HepG2 (cell line): ENCODE data around the gene FAM20A. TPM values are rescaled to one million over a fixed set of nuclear protein-coding genes. Genes with fewer than 3 reads are reported as not detected.

Experiments used
- CBX1 ChIP-seq: IDR thresholded peaks from one replicate; pipeline ENCODE4 v1.6.1; 2016; ENCODE audit warnings: antibody characterized with exemption, low read depth
- CREM ChIP-seq, 2 experiments: sonication (generic) in 1 of 2; formaldehyde crosslinking in 1 of 2; IDR thresholded peaks; 2 replicates each; pipeline versions ENCODE4 v1.4.0 to v1.6.1; 2016 to 2020; ENCODE audit warnings: antibody characterized with exemption in 1 of 2, mild to moderate bottlenecking in 1 of 2, missing genetic modification reagents in 1 of 2
- GATA4 ChIP-seq: sonication (generic); IDR thresholded peaks from 2 replicates; pipeline ENCODE4 v1.6.1; 2016; ENCODE audit warnings: antibody characterized with exemption, low read depth, borderline replicate concordance
- HIVEP1 ChIP-seq: sonication (generic); formaldehyde crosslinking; IDR thresholded peaks from 2 replicates; pipeline ENCODE4 v1.4.0; 2020; ENCODE audit warnings: mild to moderate bottlenecking, missing genetic modification reagents
- MIXL1 ChIP-seq: IDR thresholded peaks from 2 replicates; pipeline ENCODE4 v1.6.1; 2016
- MZF1 ChIP-seq: sonication (generic); formaldehyde crosslinking; IDR thresholded peaks from 2 replicates; pipeline ENCODE4 v1.8.1; 2023; ENCODE audit warnings: mild to moderate bottlenecking, missing genetic modification reagents, borderline replicate concordance
- RBFOX2 ChIP-seq: fragments of 200-400 bp; formaldehyde crosslinking; IDR thresholded peaks from 2 replicates; pipeline ENCODE4 v1.6.1; 2017; ENCODE audit warnings: low read depth, mild to moderate bottlenecking, low read length
- RNF2 ChIP-seq: fragments of 450-650 bp; conservative IDR thresholded peaks from 2 replicates; pipeline ENCODE4 v1.6.1; 2016; ENCODE audit warnings: low read depth
- SOX6 ChIP-seq, 2 experiments: fragments of 450-650 bp in 1 of 2; sonication (generic) in 1 of 2; formaldehyde crosslinking in 1 of 2; IDR thresholded peaks; 2 replicates each; pipeline versions ENCODE4 v1.4.0 to v1.6.1; 2017 to 2020; ENCODE audit warnings: antibody characterized with exemption in 1 of 2, mild to moderate bottlenecking in 1 of 2, missing genetic modification reagents in 1 of 2
- SYNCRIP ChIP-seq: fragments of 200-400 bp; formaldehyde crosslinking; IDR thresholded peaks from 2 replicates; pipeline ENCODE4 v1.6.1; 2018; ENCODE audit warnings: mild to moderate bottlenecking, low read depth, low read length; ENCODE audit not compliant: insufficient read depth
- TAF1 ChIP-seq: sonication (generic); formaldehyde crosslinking; IDR thresholded peaks from 2 replicates; pipeline ENCODE4 v1.4.0; 2020; ENCODE audit warnings: missing genetic modification reagents
- TCF7 ChIP-seq: sonication (generic); IDR thresholded peaks from 2 replicates; pipeline ENCODE4 v1.6.1; 2016; ENCODE audit warnings: antibody characterized with exemption, low read depth
- ZNF225 ChIP-seq: sonication (generic); formaldehyde crosslinking; IDR thresholded peaks from 2 replicates; pipeline ENCODE4 v1.4.0; 2020; ENCODE audit warnings: mild to moderate bottlenecking, missing genetic modification reagents
- ZNF24 ChIP-seq: fragments of 450-650 bp; IDR thresholded peaks from 2 replicates; pipeline ENCODE4 v1.6.1; 2017; ENCODE audit warnings: antibody characterized with exemption, mild to moderate bottlenecking
- ZNF33A ChIP-seq: sonication (generic); formaldehyde crosslinking; IDR thresholded peaks from 2 replicates; pipeline ENCODE4 v1.5.1; 2020; ENCODE audit warnings: missing genetic modification reagents, mild to moderate bottlenecking, moderate library complexity, borderline replicate concordance
- ZNF350 ChIP-seq: sonication (generic); formaldehyde crosslinking; IDR thresholded peaks from 2 replicates; pipeline ENCODE4 v1.4.0; 2020; ENCODE audit warnings: mild to moderate bottlenecking, low read depth, missing genetic modification reagents, borderline replicate concordance
- ZNF543 ChIP-seq: sonication (generic); formaldehyde crosslinking; IDR thresholded peaks from 2 replicates; pipeline ENCODE4 v1.4.0; 2020; ENCODE audit warnings: mild to moderate bottlenecking, missing genetic modification reagents
- polyA plus RNA-seq, 8 experiments: library from polyadenylated mRNA; depleted of rRNA in 3 of 8; stranded (reverse) in 7 of 8; unstranded in 1 of 8; fragments of >200 nt; fragmentation: Illumina TruSeq in 4 of 8; extraction: Trizol in 4 of 8; gene quantifications; 2 replicates each; pipeline versions ENCODE4 v1.2.1 to v1.2.3, GENCODE V29; 2011 to 2016; ENCODE audit warnings: low read depth in 4 of 8, missing spikeins in 1 of 8, mixed read lengths in 1 of 8; ENCODE audit not compliant: insufficient read depth in 1 of 8
- total RNA-seq, 5 experiments: library from RNA; depleted of rRNA; stranded (reverse); fragments of >200 nt; fragmentation: Illumina TruSeq; extraction: Trizol; gene quantifications; 2 replicates each; pipeline ENCODE4 v1.2.3, GENCODE V29; 2016; ENCODE audit warnings: low read depth in 1 of 5
- TF ChIP-seq, protein P1 (sequence below): sonication (generic); formaldehyde crosslinking; IDR thresholded peaks from 2 replicates; pipeline ENCODE4 v1.4.0; 2020; ENCODE audit warnings: missing genetic modification reagents
- TF ChIP-seq, protein P2 (sequence below): sonication (generic); formaldehyde crosslinking; IDR thresholded peaks from 2 replicates; pipeline ENCODE4 v1.4.0; 2020; ENCODE audit warnings: mild to moderate bottlenecking, missing genetic modification reagents
- TF ChIP-seq, protein P3 (sequence below): sonication (generic); formaldehyde crosslinking; IDR thresholded peaks from 2 replicates; pipeline ENCODE4 v1.4.0; 2020; ENCODE audit warnings: mild to moderate bottlenecking, missing genetic modification reagents
- TF ChIP-seq, protein P4 (sequence below): sonication (generic); formaldehyde crosslinking; IDR thresholded peaks from 2 replicates; pipeline ENCODE4 v1.4.0; 2020; ENCODE audit warnings: missing genetic modification reagents
- TF ChIP-seq, protein P5 (sequence below): sonication (generic); formaldehyde crosslinking; conservative IDR thresholded peaks from 2 replicates; pipeline ENCODE4 v1.4.0; 2020; ENCODE audit warnings: missing genetic modification reagents
- TF ChIP-seq, protein P6 (sequence below): sonication (generic); formaldehyde crosslinking; IDR thresholded peaks from 2 replicates; pipeline ENCODE4 v1.8.0; 2022; ENCODE audit warnings: mild to moderate bottlenecking, missing genetic modification reagents, borderline replicate concordance

The FAM20A gene
- total and polyA plus RNA-seq, 2 of the 13 experiments (the other 11 are each of a cell fraction or from before 2014, with no cell fraction given), result 9.3 to 20.7 TPM

DNA sequence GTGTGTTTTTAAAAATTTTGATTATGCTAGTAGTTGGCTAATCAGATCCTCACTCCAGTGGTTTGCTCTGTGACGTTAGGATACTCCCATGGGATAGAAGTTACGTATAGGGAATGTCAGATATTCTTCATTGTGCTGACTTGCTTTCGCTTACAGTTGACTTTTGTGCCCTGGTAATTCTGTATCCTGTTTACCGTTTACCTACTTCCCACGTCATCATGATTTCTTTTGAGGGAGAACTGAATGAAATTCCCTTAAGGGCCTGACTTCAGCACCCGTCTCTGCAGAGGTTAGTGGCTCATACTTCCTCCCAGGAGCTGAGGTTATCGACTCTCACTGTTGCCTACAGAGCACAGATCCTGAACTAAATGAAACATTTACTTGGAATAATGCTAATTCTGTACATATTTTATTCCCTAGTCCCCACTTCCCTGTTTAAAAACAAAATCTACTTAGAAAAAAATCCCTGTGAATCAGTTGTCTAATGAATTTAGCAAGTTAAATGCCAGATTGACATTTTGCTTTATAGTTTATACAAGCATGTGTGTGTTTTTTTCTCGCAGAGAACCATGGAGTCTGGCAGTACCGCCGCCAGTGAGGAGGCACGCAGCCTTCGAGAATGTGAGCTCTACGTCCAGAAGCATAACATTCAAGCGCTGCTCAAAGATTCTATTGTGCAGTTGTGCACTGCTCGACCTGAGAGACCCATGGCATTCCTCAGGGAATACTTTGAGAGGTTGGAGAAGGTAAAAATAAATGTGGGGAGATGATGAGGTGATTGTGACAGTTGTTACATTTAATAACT lies 86.1 kb downstream of the FAM20A start (continued):
- TF ChIP-seq, protein P1, sequence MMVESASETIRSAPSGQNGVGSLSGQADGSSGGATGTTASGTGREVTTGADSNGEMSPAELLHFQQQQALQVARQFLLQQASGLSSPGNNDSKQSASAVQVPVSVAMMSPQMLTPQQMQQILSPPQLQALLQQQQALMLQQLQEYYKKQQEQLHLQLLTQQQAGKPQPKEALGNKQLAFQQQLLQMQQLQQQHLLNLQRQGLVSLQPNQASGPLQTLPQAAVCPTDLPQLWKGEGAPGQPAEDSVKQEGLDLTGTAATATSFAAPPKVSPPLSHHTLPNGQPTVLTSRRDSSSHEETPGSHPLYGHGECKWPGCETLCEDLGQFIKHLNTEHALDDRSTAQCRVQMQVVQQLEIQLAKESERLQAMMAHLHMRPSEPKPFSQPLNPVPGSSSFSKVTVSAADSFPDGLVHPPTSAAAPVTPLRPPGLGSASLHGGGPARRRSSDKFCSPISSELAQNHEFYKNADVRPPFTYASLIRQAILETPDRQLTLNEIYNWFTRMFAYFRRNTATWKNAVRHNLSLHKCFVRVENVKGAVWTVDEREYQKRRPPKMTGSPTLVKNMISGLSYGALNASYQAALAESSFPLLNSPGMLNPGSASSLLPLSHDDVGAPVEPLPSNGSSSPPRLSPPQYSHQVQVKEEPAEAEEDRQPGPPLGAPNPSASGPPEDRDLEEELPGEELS (CRISPR knock-in tag), result peak; percentile 44; the same call in 1 of the 2 replicates
- TF ChIP-seq GATA4, result no peak
- TF ChIP-seq MZF1 (CRISPR knock-in tag), result no peak
- TF ChIP-seq, protein P2, sequence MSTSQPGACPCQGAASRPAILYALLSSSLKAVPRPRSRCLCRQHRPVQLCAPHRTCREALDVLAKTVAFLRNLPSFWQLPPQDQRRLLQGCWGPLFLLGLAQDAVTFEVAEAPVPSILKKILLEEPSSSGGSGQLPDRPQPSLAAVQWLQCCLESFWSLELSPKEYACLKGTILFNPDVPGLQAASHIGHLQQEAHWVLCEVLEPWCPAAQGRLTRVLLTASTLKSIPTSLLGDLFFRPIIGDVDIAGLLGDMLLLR (CRISPR knock-in tag), result no peak
- no peak for TF ChIP-seq RBFOX2
- TF ChIP-seq SYNCRIP, result no peak
- TF ChIP-seq MIXL1 (CRISPR knock-in tag), result no peak
- TF ChIP-seq ZNF543 (CRISPR knock-in tag), result no peak
- TF ChIP-seq HIVEP1 (CRISPR knock-in tag), result no peak
- no peak for TF ChIP-seq SOX6 (IDR thresholded peaks at IDR 0.05)
- no peak for TF ChIP-seq SOX6 (CRISPR knock-in tag; IDR thresholded peaks at IDR 0.05)
- peak; percentile 61; the same call in 1 of the 2 replicates for TF ChIP-seq CREM (IDR thresholded peaks at IDR 0.05)
- TF ChIP-seq CREM (CRISPR knock-in tag; IDR thresholded peaks at IDR 0.05), result no peak
- peak; percentile 13; the same call in 1 of the 2 replicates for TF ChIP-seq TAF1 (CRISPR knock-in tag)
- no peak for TF ChIP-seq ZNF24
- TF ChIP-seq ZNF225 (CRISPR knock-in tag), result no peak
- TF ChIP-seq, protein P3, sequence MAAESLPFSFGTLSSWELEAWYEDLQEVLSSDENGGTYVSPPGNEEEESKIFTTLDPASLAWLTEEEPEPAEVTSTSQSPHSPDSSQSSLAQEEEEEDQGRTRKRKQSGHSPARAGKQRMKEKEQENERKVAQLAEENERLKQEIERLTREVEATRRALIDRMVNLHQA (CRISPR knock-in tag), result no peak
- TF ChIP-seq, protein P4, sequence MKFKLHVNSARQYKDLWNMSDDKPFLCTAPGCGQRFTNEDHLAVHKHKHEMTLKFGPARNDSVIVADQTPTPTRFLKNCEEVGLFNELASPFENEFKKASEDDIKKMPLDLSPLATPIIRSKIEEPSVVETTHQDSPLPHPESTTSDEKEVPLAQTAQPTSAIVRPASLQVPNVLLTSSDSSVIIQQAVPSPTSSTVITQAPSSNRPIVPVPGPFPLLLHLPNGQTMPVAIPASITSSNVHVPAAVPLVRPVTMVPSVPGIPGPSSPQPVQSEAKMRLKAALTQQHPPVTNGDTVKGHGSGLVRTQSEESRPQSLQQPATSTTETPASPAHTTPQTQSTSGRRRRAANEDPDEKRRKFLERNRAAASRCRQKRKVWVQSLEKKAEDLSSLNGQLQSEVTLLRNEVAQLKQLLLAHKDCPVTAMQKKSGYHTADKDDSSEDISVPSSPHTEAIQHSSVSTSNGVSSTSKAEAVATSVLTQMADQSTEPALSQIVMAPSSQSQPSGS (CRISPR knock-in tag), result 0 out of 2 replicates have a peak, but pooled peaks have one; percentile 10
- no peak for TF ChIP-seq CBX1
- no peak for TF ChIP-seq TCF7
- TF ChIP-seq, protein P5, sequence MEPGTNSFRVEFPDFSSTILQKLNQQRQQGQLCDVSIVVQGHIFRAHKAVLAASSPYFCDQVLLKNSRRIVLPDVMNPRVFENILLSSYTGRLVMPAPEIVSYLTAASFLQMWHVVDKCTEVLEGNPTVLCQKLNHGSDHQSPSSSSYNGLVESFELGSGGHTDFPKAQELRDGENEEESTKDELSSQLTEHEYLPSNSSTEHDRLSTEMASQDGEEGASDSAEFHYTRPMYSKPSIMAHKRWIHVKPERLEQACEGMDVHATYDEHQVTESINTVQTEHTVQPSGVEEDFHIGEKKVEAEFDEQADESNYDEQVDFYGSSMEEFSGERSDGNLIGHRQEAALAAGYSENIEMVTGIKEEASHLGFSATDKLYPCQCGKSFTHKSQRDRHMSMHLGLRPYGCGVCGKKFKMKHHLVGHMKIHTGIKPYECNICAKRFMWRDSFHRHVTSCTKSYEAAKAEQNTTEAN (CRISPR knock-in tag), result no peak
- no peak for TF ChIP-seq ZNF33A (CRISPR knock-in tag)
- TF ChIP-seq, protein P6, sequence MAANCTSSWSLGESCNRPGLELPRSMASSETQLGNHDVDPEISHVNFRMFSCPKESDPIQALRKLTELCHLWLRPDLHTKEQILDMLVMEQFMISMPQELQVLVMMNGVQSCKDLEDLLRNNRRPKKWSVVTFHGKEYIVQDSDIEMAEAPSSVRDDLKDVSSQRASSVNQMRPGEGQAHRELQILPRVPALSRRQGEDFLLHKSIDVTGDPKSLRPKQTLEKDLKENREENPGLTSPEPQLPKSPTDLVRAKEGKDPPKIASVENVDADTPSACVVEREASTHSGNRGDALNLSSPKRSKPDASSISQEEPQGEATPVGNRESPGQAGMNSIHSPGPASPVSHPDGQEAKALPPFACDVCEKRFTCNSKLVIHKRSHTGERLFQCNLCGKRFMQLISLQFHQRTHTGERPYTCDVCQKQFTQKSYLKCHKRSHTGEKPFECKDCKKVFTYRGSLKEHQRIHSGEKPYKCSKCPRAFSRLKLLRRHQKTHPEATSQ, result no peak
- TF ChIP-seq ZNF350 (CRISPR knock-in tag), result no peak
- no peak for TF ChIP-seq RNF2
